WTC11 (cell line): ENCODE results near the gene IRX2.

Experiments used
- ATF1 ChIP-seq: sonication (generic); formaldehyde crosslinking; IDR thresholded peaks from 2 replicates; pipeline ENCODE4 v1.8.1; 2023; ENCODE audit warnings: mild to moderate bottlenecking, moderate library complexity, missing genetic modification reagents
- CBFB ChIP-seq: sonication (generic); formaldehyde crosslinking; IDR thresholded peaks from 2 replicates; pipeline ENCODE4 v1.8.1; 2022; ENCODE audit warnings: mild to moderate bottlenecking, low read depth, missing genetic modification reagents
- ETV6 ChIP-seq: sonication (generic); formaldehyde crosslinking; IDR thresholded peaks from 2 replicates; pipeline ENCODE4 v1.8.1; 2022; ENCODE audit warnings: mild to moderate bottlenecking, missing genetic modification reagents
- TF ChIP-seq, protein P1 (sequence below): fragments of 200-600 bp; IDR thresholded peaks from 2 replicates; pipeline ENCODE4 v1.8.0; 2022; ENCODE audit warnings: antibody characterized with exemption
- TF ChIP-seq, protein P2 (sequence below): sonication (generic); formaldehyde crosslinking; IDR thresholded peaks from 2 replicates; pipeline ENCODE4 v1.8.0; 2023; ENCODE audit warnings: missing genetic modification reagents

DNA sequence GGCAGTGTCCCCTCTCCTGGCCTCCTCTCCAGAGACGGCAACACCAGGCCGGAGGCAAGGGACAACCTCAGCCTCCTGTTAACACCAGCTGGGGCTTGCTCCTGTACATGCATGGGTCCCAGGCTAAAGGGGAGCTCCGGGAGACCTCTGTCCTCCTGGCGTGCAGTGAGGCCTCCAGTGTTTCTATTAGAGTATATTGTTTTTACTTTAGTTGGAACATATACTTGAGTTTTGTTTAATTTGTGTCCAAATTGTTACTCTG, 12.0 kb upstream of the IRX2 start:
- TF ChIP-seq ETV6 (CRISPR knock-in tag) (no peak), CBFB (CRISPR knock-in tag) (no peak), ATF1 (CRISPR knock-in tag) (no peak)
- TF ChIP-seq, protein P1, sequence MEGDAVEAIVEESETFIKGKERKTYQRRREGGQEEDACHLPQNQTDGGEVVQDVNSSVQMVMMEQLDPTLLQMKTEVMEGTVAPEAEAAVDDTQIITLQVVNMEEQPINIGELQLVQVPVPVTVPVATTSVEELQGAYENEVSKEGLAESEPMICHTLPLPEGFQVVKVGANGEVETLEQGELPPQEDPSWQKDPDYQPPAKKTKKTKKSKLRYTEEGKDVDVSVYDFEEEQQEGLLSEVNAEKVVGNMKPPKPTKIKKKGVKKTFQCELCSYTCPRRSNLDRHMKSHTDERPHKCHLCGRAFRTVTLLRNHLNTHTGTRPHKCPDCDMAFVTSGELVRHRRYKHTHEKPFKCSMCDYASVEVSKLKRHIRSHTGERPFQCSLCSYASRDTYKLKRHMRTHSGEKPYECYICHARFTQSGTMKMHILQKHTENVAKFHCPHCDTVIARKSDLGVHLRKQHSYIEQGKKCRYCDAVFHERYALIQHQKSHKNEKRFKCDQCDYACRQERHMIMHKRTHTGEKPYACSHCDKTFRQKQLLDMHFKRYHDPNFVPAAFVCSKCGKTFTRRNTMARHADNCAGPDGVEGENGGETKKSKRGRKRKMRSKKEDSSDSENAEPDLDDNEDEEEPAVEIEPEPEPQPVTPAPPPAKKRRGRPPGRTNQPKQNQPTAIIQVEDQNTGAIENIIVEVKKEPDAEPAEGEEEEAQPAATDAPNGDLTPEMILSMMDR, result no peak
- TF ChIP-seq, protein P2, sequence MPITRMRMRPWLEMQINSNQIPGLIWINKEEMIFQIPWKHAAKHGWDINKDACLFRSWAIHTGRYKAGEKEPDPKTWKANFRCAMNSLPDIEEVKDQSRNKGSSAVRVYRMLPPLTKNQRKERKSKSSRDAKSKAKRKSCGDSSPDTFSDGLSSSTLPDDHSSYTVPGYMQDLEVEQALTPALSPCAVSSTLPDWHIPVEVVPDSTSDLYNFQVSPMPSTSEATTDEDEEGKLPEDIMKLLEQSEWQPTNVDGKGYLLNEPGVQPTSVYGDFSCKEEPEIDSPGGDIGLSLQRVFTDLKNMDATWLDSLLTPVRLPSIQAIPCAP (CRISPR knock-in tag), result no peak
